Measurements from ENCODE around the gene GLYAT. TPM values are rescaled to one million over a fixed set of nuclear protein-coding genes. Genes with fewer than 3 reads are reported as not detected.

Gene GLYAT
- total and polyA plus RNA-seq, 2 of the 8 experiments (the other 6 are each of a cell fraction or from before 2014, with no cell fraction given) = not detected

- H3K79me2 ChIP-seq (ENCODE audit: control insufficient read depth in 1 of 2, insufficient read depth in 2 of 2, low read length in 2 of 2) = no peaks in the 10 kb centered on the region
- CTCF ChIA-PET (ENCODE audit: partially characterized antibody) = no interaction called here
- H3K27me3 ChIP-seq (replicated peaks in 1 of 4; ENCODE audit: control insufficient read depth in 3 of 4, extremely low read depth in 1 of 4, insufficient read depth in 3 of 4, low read length in 3 of 4) = no peaks in the 10 kb centered on the region
- H2BK12ac ChIP-seq (ENCODE audit: low read depth, low read length) = no peak overlapping the region
- H3K56ac ChIP-seq (replicated peaks; ENCODE audit: insufficient read length, low read depth, low read length) = no peak overlapping the region
- H4K91ac ChIP-seq (replicated peaks; ENCODE audit: insufficient read length, low read length) = no peak overlapping the region
- H3K4me2 ChIP-seq (ENCODE audit: insufficient read depth in 1 of 2, low read depth in 2 of 2, low read length in 2 of 2) = no peak overlapping the region
- DNase-seq (ENCODE audit: low read depth in 1 of 2, low spot score in 2 of 2) (no peak), FAIRE-seq (no peak)
- WGBS, 2 experiments (ENCODE audit: extremely low coverage in 1 of 2, insufficient coverage in 1 of 2, insufficient read length in 1 of 2, insufficient replicate concordance in 2 of 2, low coverage in 1 of 2, low lambda C conversion rate in 2 of 2, missing lambda C conversion rate in 1 of 2) = 87% methylated on average over 2 of the region's 2 CpGs; no CpG with 5 or more reads in 1 of the 2 experiments
- H2BK15ac ChIP-seq (ENCODE audit: low read length) = no peak overlapping the region
- H3K23me2 ChIP-seq (ENCODE audit: low read depth, low read length) = no peaks in the 10 kb centered on the region
- no peak overlapping the region for H3K14ac ChIP-seq (ENCODE audit: insufficient read length)
- POLR2A ChIA-PET (ENCODE audit: partially characterized antibody) = no interaction called here
- H4K5ac ChIP-seq (ENCODE audit: insufficient read length, low read depth, low read length) = no peak overlapping the region
- H3K36me3 ChIP-seq (ENCODE audit: control insufficient read depth in 2 of 4, insufficient read depth in 4 of 4, low read length in 3 of 4) = no peaks in the 10 kb centered on the region
- no peak overlapping the region for H3K4ac ChIP-seq (replicated peaks; ENCODE audit: insufficient read length, low read depth, low read length)
- peaks cover 14 to 55% of the 10 kb centered on the region in 2 experiments; a peak in 2 of 4 replicates for H3K9me3 ChIP-seq (ENCODE audit: insufficient read depth in 2 of 2, low read depth in 1 of 2, low read length in 1 of 2)
- H3K18ac ChIP-seq (ENCODE audit: extremely low read depth, low read length) = no peak overlapping the region
- H2AFZ ChIP-seq (ENCODE audit: low read length) = no peak overlapping the region
- H3K4me1 ChIP-seq (replicated peaks in 1 of 4; ENCODE audit: control insufficient read depth in 3 of 4, insufficient read depth in 4 of 4, low read length in 3 of 4) = no peaks in the 10 kb centered on the region
- H3K27ac ChIP-seq (ENCODE audit: low read depth, low read length) = no peak overlapping the region
- no peak overlapping the region for H3K9ac ChIP-seq (replicated peaks in 1 of 4; ENCODE audit: extremely low read depth in 1 of 4, low read depth in 3 of 4, low read length in 3 of 4)
- no peak overlapping the region for H2AK5ac ChIP-seq (ENCODE audit: low read depth, low read length)
- no peak overlapping the region for H3K4me3 ChIP-seq (ENCODE audit: extremely low read depth in 1 of 4, insufficient read depth in 2 of 4, low read depth in 3 of 4, low read length in 4 of 4)
- no peaks in the 10 kb centered on the region for H4K20me1 ChIP-seq (replicated peaks in 1 of 2; ENCODE audit: control insufficient read depth in 1 of 2, insufficient read depth in 2 of 2, low read length in 2 of 2)
- no peak overlapping the region for H2BK20ac ChIP-seq (ENCODE audit: low read length)
- H2BK120ac ChIP-seq (replicated peaks; ENCODE audit: low read depth, low read length) = no peak overlapping the region
- H2BK5ac ChIP-seq (ENCODE audit: low read depth, low read length) = no peak overlapping the region
- H3K23ac ChIP-seq (ENCODE audit: insufficient read length) = no peak overlapping the region
- no peaks in the 10 kb centered on the region for H3K79me1 ChIP-seq (ENCODE audit: low read depth, low read length)
- H4K8ac ChIP-seq (ENCODE audit: extremely low read depth, insufficient read depth, low read length) = no peak overlapping the region
- TF ChIP-seq CEBPB (IDR thresholded peaks at IDR 0.05; ENCODE audit: low read depth, low read length) (no peak), BACH1 (IDR thresholded peaks at IDR 0.05; ENCODE audit: low read length) (no peak), USF2 (IDR thresholded peaks at IDR 0.05; ENCODE audit: low read length) (no peak), FOSL1 (IDR thresholded peaks at IDR 0.05; ENCODE audit: insufficient read depth, low read depth, low read length) (no peak), TAF1 (IDR thresholded peaks at IDR 0.05; ENCODE audit: low read depth, low read length) (no peak), RFX5 (IDR thresholded peaks at IDR 0.05; ENCODE audit: borderline replicate concordance, low read depth, low read length) (no peak), YY1 (IDR thresholded peaks at IDR 0.05; ENCODE audit: low read depth, low read length) (no peak), SP2 (IDR thresholded peaks at IDR 0.05; ENCODE audit: low read length) (no peak), TCF12 (IDR thresholded peaks at IDR 0.05; ENCODE audit: low read depth, low read length) (no peak), CBX8 (IDR thresholded peaks at IDR 0.05; ENCODE audit: borderline replicate concordance, low read depth, low read length) (no peak), GABPA (IDR thresholded peaks at IDR 0.05; ENCODE audit: borderline replicate concordance, insufficient read depth, low read length) (no peak), EP300 (IDR thresholded peaks at IDR 0.05; ENCODE audit: borderline replicate concordance in 1 of 2, low read depth in 2 of 2, low read length in 2 of 2) (no peak), JUND (IDR thresholded peaks at IDR 0.05; ENCODE audit: low read length) (no peak), TEAD4 (IDR thresholded peaks at IDR 0.05; ENCODE audit: low read depth, low read length) (no peak), MAFK (IDR thresholded peaks at IDR 0.05; ENCODE audit: low read depth, low read length) (no peak)
Observed at GRCh38 chr11:58770166-58770565, 38.4 kb upstream of the GLYAT start.

Data from H1 (cell line).